ENCODE results near the gene PREPL. TPM values are rescaled to one million over a fixed set of nuclear protein-coding genes. Genes with fewer than 3 reads are reported as not detected.

Gene PREPL
- total RNA-seq, 4 donors from 2014 or later = 29.2 to 55.9 (median 32.4) TPM

- Histone ChIP-seq H3K27me3 (no peaks in the 10 kb centered on the region), H3K9me3 (no peaks in the 10 kb centered on the region), H3K4me3 (no peak overlapping the region), H3K27ac (no peak overlapping the region), H3K36me3 (no peaks in the 10 kb centered on the region), H3K4me1 (peaks cover 0 to 29% (median 8%) of the 10 kb centered on the region in 4 donors)
- in situ Hi-C loops (cut with MboI; ENCODE audit: low pct_ligation_motif_present in 1 of 4, low pct_unique_long_range_greater_than_20kb in 1 of 4, low sequenced_read_pairs in 3 of 4) (loop anchor here in 3 of 4 donors (25.0 kb wide), 1 partner anchor 196 kb away; no protein-coding TSS in a partner anchor), intact Hi-C loops (cut with DNase I; ENCODE audit: low total_unique reads) (no loop called here)
- no peak for DNase-seq
- TF ChIP-seq CTCF (IDR thresholded peaks at IDR 0.05) (no peak), POLR2A (IDR thresholded peaks at IDR 0.05) (no peak), POLR2AphosphoS5 (IDR thresholded peaks at IDR 0.05) (no peak), EP300 (IDR thresholded peaks at IDR 0.05; ENCODE audit: low read depth) (no peak)
- 100% methylated on average over 1 of the region's 1 CpG for WGBS, 2 donors (ENCODE audit: low coverage in 1 of 2)
Observed at GRCh38 chr2:44283116-44283666, 78.1 kb downstream of the PREPL start.

GRCh38 chr2:44280869-44281268, 80.4 kb downstream of the PREPL start:
- in situ Hi-C loops (cut with MboI; ENCODE audit: low pct_ligation_motif_present in 1 of 4, low pct_unique_long_range_greater_than_20kb in 1 of 4, low sequenced_read_pairs in 3 of 4) = loop anchor here in 3 of 4 donors (25.0 kb wide), 1 partner anchor 194 kb away; no protein-coding TSS in a partner anchor
- DNase-seq = no peak
- H3K27ac ChIP-seq = no peak overlapping the region

GRCh38 chr2:44277541-44277940, 83.8 kb downstream of the PREPL start:
- H3K27me3 ChIP-seq = no peaks in the 10 kb centered on the region
- H3K36me3 ChIP-seq = no peaks in the 10 kb centered on the region
- no peak for DNase-seq
- H3K27ac ChIP-seq = peak overlapping the region in 2 of 4 donors; percentile 28 to 83
- WGBS, 2 donors (ENCODE audit: low coverage in 1 of 2) = 58% methylated on average over 1 of the region's 1 CpG; no CpG with 5 or more reads in 1 of the 2 donors
- intact Hi-C loops (cut with DNase I; ENCODE audit: low total_unique reads) = no loop called here
- TF ChIP-seq EP300 (IDR thresholded peaks at IDR 0.05; ENCODE audit: low read depth) (no peak), CTCF (IDR thresholded peaks at IDR 0.05) (no peak), POLR2A (IDR thresholded peaks at IDR 0.05) (no peak), POLR2AphosphoS5 (IDR thresholded peaks at IDR 0.05) (no peak)
- peaks cover 0 to 27% (median 12%) of the 10 kb centered on the region in 4 donors for H3K4me1 ChIP-seq
- H3K4me3 ChIP-seq = peak overlapping the region in 1 of 4 donors; percentile 41
- in situ Hi-C loops (cut with MboI; ENCODE audit: low pct_ligation_motif_present in 1 of 4, low pct_unique_long_range_greater_than_20kb in 1 of 4, low sequenced_read_pairs in 3 of 4) = loop anchor here in 3 of 4 donors (25.0 kb wide), 1 partner anchor 190 kb away; no protein-coding TSS in a partner anchor
- no peaks in the 10 kb centered on the region for H3K9me3 ChIP-seq

More at GRCh38 chr2:44280869-44281268, 80.4 kb downstream of the PREPL start:
- TF ChIP-seq POLR2A (IDR thresholded peaks at IDR 0.05) (no peak), POLR2AphosphoS5 (IDR thresholded peaks at IDR 0.05) (no peak), EP300 (IDR thresholded peaks at IDR 0.05; ENCODE audit: low read depth) (no peak), CTCF (IDR thresholded peaks at IDR 0.05) (no peak)
- no peak overlapping the region for H3K4me3 ChIP-seq
- peaks cover 0 to 32% (median 14%) of the 10 kb centered on the region in 4 donors for H3K4me1 ChIP-seq
- intact Hi-C loops (cut with DNase I; ENCODE audit: low total_unique reads) = no loop called here
- H3K27me3 ChIP-seq = no peaks in the 10 kb centered on the region
- WGBS, 2 donors (ENCODE audit: low coverage in 1 of 2) = 80% methylated on average over 1 of the region's 1 CpG; no CpG with 5 or more reads in 1 of the 2 donors
- no peaks in the 10 kb centered on the region for H3K9me3 ChIP-seq
- no peaks in the 10 kb centered on the region for H3K36me3 ChIP-seq

- TF ChIP-seq POLR2AphosphoS5 (IDR thresholded peaks at IDR 0.05) (peak in 1 of 3 donors; percentile 13), CTCF (IDR thresholded peaks at IDR 0.05) (no peak)
- Histone ChIP-seq H3K9me3 (no peaks in the 10 kb centered on the region), H3K4me1 (peaks cover 0 to 27% (median 12%) of the 10 kb centered on the region in 4 donors), H3K27me3 (no peaks in the 10 kb centered on the region), H3K36me3 (no peaks in the 10 kb centered on the region), H3K4me3 (peak overlapping the region in 2 of 4 donors; percentile 17 to 41), H3K27ac (peak overlapping the region; percentile 67 to 83 (median 72))
- 33% methylated on average over 2 of the region's 2 CpGs; no CpG with 5 or more reads in 1 of the 2 donors for WGBS, 2 donors (ENCODE audit: low coverage in 1 of 2)
- intact Hi-C loops (cut with DNase I; ENCODE audit: low total_unique reads) = no loop called here
- DNase-seq = no peak
- in situ Hi-C loops (cut with MboI; ENCODE audit: low pct_ligation_motif_present in 1 of 4, low pct_unique_long_range_greater_than_20kb in 1 of 4, low sequenced_read_pairs in 3 of 4) = loop anchor here in 3 of 4 donors (25.0 kb wide), 1 partner anchor 189 kb away; no protein-coding TSS in a partner anchor
Observed at GRCh38 chr2:44275927-44276303, 85.4 kb downstream of the PREPL start.
